GM19397 (cell line): ENCODE measurements around the gene ADCY2.

Experiments used
- ATAC-seq: cut with Tn5 transposase; IDR thresholded peaks from one replicate; pipeline ENCODE4 v1.9.1; 2021; ENCODE audit warnings: mild to moderate bottlenecking, moderate library complexity; ENCODE audit not compliant: unreplicated experiment

The ADCY2 gene

DNA sequence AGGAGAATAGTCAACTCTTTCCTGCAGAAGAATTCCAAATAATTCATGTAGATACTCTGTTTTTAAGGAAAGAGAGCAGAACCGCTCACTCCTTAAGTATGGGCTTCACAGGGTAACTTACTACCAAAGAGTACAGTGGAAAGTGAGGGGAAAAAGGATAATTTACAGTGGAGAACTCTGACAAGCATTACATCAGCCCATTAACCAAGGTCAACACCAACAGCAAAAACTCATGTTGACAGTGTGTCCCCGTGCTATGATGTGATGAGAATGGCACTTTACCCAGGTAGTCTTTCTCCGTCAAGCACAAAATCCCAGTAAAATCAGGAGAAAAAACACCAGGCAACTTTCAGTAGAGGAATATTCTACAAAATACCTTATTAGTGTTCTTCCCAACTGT lies 104.3 kb downstream of the ADCY2 start:
- ATAC-seq, result no peak

DNA sequence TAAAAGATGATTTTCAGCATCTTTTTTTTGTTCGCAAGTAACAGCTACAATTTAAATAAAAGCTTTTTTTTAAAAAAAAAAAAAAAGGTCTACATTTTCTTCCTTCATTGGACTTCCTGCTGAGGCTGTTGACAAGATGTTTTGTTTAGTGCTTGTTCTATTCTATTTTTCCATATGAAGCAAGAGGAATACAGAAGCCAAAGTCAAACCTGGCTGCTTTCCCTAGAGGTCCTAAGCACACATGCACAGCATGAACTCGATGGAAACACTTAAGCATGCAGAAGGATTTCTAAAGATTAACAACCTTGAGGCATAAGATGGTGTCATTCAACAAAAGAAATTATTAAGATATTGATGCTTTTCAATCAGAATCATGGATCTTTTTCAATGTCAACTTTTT lies 105.1 kb downstream of the ADCY2 start:
- no peak for ATAC-seq

DNA sequence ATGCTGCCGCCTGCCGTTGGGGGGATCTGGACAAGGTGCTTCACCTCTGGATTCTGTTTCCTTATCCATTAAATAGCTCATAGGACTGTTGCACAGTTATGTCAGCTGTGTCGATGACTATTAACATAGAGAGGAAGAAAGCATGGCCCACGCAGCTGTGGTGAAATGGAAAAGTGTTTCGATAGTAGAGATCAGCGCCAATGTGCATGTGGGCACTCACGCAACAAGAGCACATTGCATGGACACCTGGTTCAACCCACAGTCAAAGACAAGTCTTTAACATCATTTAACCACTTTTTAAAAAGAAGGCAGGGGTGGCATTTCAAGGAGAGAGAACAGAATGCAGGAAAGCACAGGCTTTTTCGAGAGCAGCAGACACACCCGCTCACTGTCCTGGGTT lies 107.6 kb downstream of the ADCY2 start:
- no peak for ATAC-seq

DNA sequence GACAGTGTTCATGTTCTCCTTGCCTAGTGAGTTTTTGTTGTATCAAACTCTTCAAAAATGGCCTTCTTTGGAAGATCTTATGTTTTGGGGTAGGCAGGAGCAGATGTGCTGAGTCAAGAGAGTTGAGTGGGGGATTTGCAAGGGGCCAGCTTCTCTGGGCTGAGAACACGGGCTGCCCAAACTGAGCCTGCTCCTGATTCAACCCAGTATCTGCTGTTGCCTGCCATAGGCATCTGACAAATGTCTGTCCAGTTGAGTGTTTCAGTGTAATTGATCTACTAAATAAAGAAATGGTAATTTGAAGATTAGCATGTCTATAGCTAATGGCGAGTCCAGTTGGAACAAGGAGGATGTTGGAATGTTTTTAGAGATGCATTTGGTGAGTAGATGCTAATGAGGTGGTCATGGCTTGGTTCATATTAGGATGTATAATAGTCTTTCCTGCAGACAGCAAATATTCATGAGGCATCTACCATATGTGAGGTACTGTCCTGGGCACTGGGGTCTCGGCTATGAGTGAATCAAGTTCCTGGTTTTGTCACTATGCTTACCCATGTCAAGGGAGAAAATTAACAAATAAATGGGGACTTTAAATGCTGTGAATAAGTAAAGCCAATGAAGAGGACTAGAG lies 119.5 kb downstream of the ADCY2 start:
- no peak for ATAC-seq

DNA sequence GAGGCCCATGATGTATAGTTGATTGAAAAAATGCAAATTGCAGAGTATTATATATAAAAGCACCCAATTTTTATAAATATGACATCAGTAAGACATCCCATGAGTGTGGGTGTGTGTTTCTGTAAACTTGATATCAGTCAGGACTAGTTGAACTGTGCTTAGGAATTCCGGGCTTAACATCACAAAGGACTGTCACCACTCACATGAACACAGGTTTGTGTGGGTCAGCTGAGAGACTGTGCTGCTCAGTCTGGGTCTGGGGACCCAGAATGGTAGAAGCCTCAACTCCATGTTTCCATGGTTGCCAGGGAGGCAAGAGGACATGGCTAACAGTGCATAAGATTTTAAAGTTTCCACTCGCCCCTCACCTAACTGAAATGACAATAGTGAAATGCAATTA lies 120.3 kb downstream of the ADCY2 start:
- ATAC-seq, result no peak

DNA sequence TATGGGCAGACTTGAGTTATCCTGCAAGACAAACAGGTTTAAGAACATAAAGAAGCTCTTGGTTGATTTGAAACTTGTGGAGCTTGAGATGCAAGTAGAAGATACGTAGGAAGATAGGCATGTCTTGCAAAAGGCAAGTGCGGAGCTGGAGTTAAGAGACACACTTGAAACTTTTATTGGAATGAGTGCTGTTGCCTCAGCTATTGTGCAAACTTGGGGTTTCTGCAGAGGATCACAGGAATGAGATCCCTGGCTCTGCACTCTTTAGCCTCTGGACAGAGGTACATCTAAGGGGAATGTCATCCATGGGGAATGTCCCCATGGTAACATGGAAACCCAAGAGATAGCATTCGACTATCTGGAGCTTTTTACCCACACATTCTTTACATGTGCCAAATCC lies 121.1 kb downstream of the ADCY2 start:
- ATAC-seq, result no peak

DNA sequence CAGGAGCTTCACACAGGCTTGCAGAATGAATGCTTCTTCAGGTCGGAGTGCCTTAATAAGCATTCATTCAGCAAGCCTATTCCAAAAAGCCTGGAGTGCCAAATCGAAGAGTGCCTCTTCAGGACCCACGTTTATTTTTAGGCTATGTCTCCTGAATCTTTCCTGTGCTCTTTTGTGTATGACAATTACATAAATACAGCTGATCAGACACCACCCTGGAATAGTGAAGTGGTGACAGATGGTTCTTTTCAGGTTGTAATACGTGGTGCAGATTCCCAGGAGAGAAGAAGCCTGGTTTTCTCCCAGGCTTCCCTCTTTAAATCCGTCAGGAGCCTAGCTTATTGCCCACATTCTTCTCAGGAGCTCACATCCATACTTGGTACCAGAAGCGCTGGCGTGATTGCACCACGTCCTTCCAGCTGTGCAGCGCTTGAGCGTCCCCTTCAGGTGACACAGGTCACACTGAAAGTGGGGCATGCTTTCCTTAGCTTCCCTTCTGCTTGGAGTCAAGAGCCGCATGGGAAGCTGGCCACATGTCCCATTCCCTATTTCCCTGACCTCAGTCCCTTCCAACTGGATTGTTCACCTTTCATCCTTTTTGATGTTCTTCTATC lies 123.1 kb downstream of the ADCY2 start:
- no peak for ATAC-seq

DNA sequence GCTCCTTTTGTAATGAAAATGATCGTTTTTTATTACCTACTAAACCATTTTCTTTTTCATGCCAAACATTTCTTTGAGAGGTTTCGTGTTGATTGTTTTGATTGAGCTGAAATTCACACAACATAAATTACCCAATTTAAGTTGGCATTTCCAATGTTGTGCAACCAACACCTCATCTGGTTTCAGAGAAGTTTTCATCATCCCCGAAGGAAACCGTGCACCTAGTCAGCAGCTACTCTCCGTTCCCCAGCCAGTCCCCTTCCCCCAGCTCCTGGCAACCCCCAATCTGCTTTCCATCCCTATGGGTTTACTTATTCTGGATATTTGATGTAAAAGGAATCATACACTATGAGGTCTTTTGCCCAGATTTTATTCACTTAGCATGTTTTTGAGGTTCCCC lies 123.6 kb downstream of the ADCY2 start:
- no peak for ATAC-seq

DNA sequence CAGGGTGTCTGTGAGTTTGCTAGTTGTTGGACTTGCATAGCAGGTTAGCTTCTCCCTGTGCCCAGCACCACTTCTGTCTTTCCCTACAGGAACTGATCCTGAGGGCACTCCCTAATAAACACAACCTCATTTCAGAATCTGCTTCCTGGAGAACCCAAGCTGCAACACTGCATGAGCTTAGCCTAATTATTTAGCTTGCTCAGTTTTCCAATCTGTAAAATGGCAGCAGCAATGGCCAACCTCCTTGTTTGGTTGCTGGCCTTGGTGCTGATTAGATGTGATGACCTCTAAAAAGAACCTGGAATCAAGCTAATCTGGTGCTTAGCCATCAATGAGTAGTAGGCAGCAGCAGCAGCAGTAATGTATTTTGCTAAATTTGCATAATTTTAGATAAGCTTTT lies 133.9 kb downstream of the ADCY2 start:
- ATAC-seq, result no peak

DNA sequence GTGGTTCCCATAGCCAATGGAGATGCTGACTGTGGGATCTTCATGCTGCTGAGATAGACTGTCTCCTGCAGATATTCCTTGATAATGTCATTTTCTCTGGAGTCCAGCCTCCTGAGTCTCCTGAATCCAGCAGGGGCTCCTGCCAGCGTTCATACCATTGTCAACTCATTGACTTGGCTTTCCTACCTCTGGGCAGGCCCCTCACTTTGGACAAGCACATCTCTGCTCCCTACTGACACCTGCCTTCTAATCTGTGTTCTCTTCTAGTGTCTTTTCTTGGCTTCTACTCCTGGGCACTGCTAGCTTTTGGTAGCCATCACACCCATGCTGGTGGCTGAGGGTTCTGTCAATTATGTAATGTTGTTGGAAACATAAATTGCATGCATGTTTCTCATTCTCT lies 138.0 kb downstream of the ADCY2 start:
- no peak for ATAC-seq

DNA sequence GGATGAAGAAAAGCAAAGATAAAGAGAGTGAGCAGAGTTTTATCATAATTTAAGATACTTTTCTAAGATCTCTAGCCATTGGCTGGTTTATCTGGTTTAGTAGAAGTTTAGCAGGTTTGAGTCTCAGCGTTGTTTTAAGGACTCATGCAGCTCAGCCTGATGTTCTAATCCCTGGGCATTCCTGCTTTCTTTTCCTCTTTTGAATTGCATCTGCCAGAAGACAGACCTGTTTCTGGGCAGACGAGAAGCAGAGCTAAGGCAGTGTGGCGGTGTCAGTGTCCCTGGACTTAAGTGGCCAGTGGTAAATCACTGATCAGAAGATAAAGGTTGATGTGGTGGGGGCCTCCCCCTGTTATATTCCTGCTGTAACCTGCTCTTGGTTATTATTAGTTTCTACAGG lies 138.6 kb downstream of the ADCY2 start:
- ATAC-seq, result no peak

DNA sequence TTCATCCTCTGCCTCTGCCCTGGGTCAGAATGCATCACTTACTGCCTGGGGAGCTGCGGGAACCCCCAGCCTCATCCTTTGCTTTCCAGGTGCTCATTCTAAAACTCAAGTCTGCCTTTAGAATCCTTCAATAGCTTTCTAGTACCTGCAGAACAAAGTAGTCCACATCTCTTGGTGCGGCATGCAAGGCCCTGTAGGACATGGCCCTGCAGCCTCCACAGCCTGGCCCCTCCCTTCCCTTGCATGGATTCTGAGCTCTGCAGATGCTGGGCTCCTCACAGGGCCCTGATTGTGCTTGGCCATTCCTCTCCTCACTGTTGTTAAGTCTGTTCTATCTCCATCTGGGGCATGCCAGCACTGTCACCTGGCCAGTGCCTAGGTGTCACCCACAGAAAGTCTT lies 141.6 kb downstream of the ADCY2 start:
- ATAC-seq, result no peak

DNA sequence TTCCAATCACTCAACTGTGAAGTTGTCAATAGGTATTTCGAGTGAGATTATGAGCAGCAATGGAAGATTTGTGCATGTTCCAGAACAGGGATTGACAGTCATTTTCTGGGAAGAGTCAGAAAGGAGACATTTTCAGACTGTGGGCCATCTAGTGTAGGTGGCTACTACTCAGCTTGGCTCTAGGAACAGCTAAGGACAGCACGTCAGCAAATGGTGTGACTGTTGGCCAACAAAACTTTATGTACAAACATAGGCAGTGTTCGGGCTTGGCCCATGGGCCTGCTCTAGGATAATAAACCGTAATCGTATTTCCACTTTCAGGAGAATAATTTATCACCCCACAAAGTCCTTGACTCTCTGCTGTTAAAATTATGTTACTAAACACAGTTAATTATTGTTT lies 143.6 kb downstream of the ADCY2 start:
- ATAC-seq, result no peak

DNA sequence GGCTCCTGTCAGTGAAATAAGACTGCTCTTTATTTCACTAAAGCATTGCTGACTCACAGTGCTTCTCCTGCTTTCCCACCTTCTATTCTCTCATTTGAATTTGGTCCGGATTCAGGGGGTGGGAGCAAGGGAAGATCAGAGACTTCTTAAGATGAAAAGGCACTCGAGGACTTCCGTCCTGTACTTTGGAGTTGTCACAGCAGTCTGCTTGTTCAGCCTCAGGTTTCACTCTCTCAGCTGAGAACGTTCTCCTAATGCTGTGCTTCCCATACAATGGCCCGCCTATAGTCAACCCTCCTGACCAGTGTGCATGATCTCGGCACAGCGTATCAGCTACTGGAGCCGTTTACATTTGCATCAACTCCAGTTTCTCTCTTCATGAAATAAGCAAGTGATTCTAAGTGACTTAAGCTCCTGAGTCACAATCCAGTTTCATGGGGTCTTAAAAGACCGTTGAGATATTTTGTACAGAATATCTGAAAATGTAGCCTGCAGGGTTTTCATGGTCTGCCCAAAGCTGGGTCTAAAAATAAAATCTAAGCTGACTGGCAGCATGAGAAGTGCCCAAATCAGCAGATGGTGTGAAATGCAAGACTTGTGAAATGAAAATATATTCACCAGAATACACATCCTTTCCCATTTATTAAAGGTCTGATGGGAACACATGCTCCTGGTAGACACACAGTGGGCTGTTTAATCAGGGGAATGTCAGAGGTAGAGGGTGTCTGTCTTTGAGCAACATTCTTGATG lies 145.0 kb downstream of the ADCY2 start:
- ATAC-seq, result no peak

DNA sequence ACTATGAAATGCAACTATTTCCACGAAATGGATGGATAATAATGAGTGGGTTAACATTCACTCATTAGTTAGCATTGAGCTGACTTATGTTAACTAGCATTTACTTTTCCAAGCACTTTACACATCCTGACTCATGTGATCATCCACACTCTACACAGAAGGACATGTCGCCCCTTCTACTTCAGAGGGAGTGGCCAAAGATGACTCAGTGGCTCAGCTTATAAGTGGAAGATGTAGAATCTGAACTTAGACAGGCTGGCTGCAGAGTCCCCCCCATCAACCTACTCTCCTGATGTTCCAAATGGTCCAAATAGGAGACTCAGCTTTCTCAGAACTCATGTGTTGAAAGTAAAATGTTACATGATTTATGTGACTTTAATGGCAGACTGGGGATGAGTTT lies 146.0 kb downstream of the ADCY2 start:
- ATAC-seq, result no peak

DNA sequence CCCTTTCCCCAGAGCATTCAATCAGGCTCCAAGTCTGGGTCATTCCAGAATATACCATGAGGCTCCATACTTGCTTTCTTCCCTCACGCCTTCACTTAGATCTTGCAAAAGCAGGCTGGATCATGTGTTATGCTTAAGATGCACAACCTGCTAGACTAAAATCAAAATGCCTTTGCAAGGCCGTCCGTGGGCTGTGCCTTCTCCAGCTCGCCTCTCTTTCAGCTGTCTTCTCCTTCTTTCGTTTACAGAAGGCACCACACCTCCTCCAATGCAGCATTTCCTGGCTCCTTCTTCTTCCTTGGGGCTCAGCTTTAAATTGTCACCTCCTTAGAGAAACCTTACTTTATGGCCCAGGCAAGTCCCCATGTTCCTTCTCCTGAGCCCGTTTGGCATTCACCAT lies 150.6 kb downstream of the ADCY2 start:
- ATAC-seq, result no peak

DNA sequence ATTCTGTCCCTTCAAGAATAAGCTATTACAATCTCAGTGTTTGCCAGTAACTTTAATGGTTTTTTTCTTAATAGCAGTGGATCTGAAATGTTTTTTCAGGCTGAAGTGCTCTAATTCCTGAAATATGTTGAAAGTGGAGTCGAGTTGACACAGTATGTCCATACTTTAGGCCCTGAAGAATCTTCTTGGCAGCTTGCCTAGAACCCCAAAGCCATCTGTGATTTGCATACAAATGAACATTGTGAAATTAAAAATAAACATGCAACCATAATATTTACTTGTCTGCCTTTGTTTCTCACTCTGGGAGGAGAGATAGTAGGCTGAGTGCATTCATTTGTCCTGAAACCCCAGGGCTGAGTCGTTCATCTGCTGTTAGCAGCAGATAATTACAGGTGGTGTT lies 152.7 kb downstream of the ADCY2 start:
- no peak for ATAC-seq

DNA sequence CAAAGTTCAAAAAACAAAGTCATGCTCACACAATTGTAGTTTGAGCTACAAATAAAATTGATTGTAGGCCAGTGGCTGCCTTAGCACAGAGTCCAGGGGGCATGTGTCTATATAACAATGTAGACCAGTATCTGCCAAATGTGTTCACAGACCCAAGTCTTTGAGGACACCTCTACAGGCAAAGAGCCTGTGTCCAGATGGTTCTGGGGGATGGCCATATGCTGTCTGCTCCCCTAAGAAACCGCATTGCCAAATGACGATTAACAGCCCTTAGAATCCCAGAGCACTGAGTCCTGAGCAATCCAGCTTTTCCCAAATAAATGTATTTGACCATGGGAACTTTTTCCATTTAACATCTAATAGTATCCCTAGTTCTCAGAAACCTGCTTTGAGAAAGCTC lies 169.6 kb downstream of the ADCY2 start:
- no peak for ATAC-seq

DNA sequence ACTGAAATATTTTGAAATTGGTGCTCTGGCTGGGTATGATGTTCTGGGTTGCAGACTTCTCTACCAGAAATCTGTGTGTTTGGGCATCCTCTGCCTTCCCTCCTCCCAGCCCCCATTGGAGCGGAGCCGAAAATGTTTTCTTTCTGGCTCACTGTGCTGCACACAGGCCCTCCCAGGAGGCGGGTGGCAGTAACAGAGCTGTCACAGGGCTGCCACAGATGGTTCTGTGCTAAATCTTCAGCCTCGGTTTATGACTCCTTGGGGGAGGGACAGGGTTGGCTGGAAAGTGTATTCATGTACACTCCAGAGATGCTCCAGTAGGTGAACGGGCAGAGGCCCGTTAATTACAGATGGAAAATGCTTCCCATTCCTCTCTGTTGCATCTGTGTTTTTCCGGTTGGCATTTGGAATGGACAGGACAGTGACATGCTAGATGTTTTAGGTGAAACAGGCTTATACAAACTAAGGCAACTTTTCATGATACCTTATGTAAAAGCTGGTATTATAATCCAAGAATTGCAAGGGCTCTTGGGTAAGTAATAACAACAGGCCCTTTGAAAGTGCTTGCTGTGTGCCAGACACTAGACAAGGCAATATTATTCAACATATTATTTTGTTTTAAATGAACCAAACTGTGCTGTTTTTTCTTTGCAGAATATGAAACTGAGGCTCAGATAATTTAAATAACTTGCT lies 180.2 kb downstream of the ADCY2 start:
- no peak for ATAC-seq

DNA sequence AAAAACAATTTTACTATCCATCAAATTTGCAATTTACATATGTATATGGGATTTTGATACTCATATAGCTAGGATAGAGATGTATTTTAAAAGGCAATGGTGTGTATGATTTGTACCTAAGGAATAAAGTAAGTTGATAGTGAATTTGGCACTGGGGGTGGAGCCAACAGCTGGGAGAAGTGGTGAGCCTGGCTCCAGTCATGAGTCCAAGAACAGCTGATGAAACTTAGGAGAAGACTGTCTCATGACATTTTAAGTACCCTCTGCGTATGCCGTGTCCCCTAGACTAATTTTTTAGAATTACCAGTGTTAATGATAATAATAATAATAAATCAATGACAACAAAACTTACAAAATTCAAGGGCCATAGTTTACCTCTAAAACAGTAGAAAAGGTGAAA lies 181.4 kb downstream of the ADCY2 start:
- no peak for ATAC-seq

DNA sequence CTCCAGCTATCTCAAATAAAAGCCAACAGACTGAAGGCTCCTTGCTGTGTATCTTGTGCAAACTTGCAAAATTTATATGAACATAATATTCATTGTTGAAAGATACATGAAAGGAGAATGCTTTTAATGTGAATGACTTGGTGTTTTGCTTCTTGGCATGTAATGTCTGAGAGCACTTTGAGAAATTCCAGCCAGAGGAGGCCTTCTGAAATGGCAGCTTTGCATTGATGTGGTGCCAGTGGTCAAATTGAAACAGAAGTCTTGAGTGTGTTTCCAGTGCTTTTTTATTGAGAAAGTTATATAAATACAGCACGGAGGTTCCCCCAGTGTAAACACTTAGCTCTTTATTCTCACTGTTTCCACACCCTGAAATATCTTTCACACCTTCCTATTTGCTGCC lies 182.1 kb downstream of the ADCY2 start:
- no peak for ATAC-seq

DNA sequence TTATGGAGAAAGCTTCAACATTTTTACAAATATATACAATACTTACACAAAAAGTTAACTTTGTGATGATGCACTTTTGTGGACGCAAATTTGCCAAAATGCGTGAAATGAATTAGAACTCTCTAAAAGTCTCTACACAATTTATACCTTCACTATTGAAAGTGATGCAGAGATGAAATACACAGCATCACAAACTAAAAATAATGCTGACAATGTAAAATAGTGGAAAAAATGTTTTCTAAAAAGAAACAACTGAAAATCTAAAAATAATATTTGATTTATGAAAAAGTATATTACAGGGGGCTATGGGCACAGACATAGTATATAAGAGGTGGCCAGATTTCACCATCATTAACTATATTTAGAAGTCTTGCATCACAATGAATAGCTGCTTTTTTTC lies 188.8 kb downstream of the ADCY2 start:
- no peak for ATAC-seq
